Measurements from ENCODE around the gene FBXO24. TPM values are rescaled to one million over a fixed set of nuclear protein-coding genes. Genes with fewer than 3 reads are reported as not detected.

The FBXO24 gene
- total and polyA plus RNA-seq, 11 donors = 0.11 to 0.75 (median 0.31) TPM; not detected in 4

GRCh38 chr7:100629117-100629716, 43.1 kb downstream of the FBXO24 start:
- Histone ChIP-seq H3K36me3 (no peaks in the 10 kb centered on the region), H3K27ac (no peak overlapping the region), H3K4me1 (peaks cover 0 to 24% (median 14%) of the 10 kb centered on the region in 12 donors), H3K27me3 (peaks cover 4 to 16% (median 12%) of the 10 kb centered on the region in 9 donors), H3K4me3 (no peak overlapping the region), H3K9me3 (no peaks in the 10 kb centered on the region)
- 56 to 80% (median 76%) methylated on average over 8 to 11 of the region's 11 CpGs for WGBS, 4 donors
- DNase-seq = no peak
- TF ChIP-seq CTCF (IDR thresholded peaks at IDR 0.05) = peak in 1 of 12 donors; percentile 11
- no peak for TF ChIP-seq POLR2A (IDR thresholded peaks at IDR 0.05)
- no peak for ATAC-seq
- intact Hi-C loops (cut with DNase I) = loop anchor here in 2 of 10 donors (5.0 kb wide), 2 partner anchors 38 to 43 kb away; partner anchors contain the start of gene GNB2 (in 1 of the 2)

GRCh38 chr7:100630066-100630465, 43.9 kb downstream of the FBXO24 start:
- no peak for TF ChIP-seq CTCF (IDR thresholded peaks at IDR 0.05)
- no peak for TF ChIP-seq POLR2A (IDR thresholded peaks at IDR 0.05)
- Histone ChIP-seq H3K4me3 (no peak overlapping the region), H3K4me1 (peaks cover 0 to 24% (median 14%) of the 10 kb centered on the region in 12 donors), H3K36me3 (no peaks in the 10 kb centered on the region), H3K27ac (no peak overlapping the region), H3K9me3 (no peaks in the 10 kb centered on the region), H3K27me3 (peaks cover 4 to 17% (median 12%) of the 10 kb centered on the region in 9 donors)
- 90 to 91% (median 91%) methylated on average over 4 of the region's 4 CpGs for WGBS, 4 donors
- intact Hi-C loops (cut with DNase I) = no loop called here
- ATAC-seq (no peak), DNase-seq (no peak)

- TF ChIP-seq CTCF (IDR thresholded peaks at IDR 0.05) (peak in 6 of 12 donors; percentile 6 to 43 (median 26)), POLR2A (IDR thresholded peaks at IDR 0.05) (no peak)
- no peaks in the 10 kb centered on the region for H3K9me3 ChIP-seq
- intact Hi-C loops (cut with DNase I) = no loop called here
- H3K36me3 ChIP-seq = no peaks in the 10 kb centered on the region
- DNase-seq (peak; percentile 27 to 72 (median 39)), ATAC-seq (peak in 3 of 4 donors; percentile 53 to 70 (median 60))
- H3K27me3 ChIP-seq = peaks cover 4 to 17% (median 12%) of the 10 kb centered on the region in 9 donors
- peaks cover 0 to 13% (median 9%) of the 10 kb centered on the region in 12 donors for H3K4me1 ChIP-seq
- peak overlapping the region; percentile 22 to 67 (median 49) for H3K4me3 ChIP-seq
- WGBS, 4 donors = 1 to 4% (median 2%) methylated on average over 23 to 72 of the region's 72 CpGs
- H3K27ac ChIP-seq = no peak overlapping the region
These were observed 47.0 kb downstream of the FBXO24 start for GRCh38 chr7:100632951-100633717.

- intact Hi-C loops (cut with DNase I) = loop anchor here in 1 of 10 donors (5.0 kb wide), 1 partner anchor 412 kb away; no protein-coding TSS in a partner anchor
- DNase-seq (no peak), ATAC-seq (no peak)
- Histone ChIP-seq H3K27me3 (peaks cover 0 to 32% (median 5%) of the 10 kb centered on the region in 9 donors), H3K4me1 (no peaks in the 10 kb centered on the region), H3K9me3 (no peaks in the 10 kb centered on the region), H3K36me3 (no peaks in the 10 kb centered on the region), H3K4me3 (no peak overlapping the region), H3K27ac (no peak overlapping the region)
- 71 to 78% (median 75%) methylated on average over 17 of the region's 17 CpGs for WGBS, 4 donors
- TF ChIP-seq CTCF (IDR thresholded peaks at IDR 0.05) (no peak), POLR2A (IDR thresholded peaks at IDR 0.05) (no peak)
These were observed 53.9 kb downstream of the FBXO24 start for GRCh38 chr7:100639995-100640516.

All from heart left ventricle (tissue), 16 donors.